ENCODE results near the gene LUM.

- TF ChIP-seq CTCF (IDR thresholded peaks at IDR 0.05; ENCODE audit: low read depth, low read length, poor library complexity, severe bottlenecking), result no peak
- TF ChIP-seq EZH2phosphoT487 (IDR thresholded peaks at IDR 0.05; ENCODE audit: borderline replicate concordance, low read length), result no peak
Measured at GRCh38 chr12:91093341-91093740, 18.0 kb downstream of the LUM start.

All from DOHH2 (cell line).